ENCODE results near the gene AP5Z1.

DNA sequence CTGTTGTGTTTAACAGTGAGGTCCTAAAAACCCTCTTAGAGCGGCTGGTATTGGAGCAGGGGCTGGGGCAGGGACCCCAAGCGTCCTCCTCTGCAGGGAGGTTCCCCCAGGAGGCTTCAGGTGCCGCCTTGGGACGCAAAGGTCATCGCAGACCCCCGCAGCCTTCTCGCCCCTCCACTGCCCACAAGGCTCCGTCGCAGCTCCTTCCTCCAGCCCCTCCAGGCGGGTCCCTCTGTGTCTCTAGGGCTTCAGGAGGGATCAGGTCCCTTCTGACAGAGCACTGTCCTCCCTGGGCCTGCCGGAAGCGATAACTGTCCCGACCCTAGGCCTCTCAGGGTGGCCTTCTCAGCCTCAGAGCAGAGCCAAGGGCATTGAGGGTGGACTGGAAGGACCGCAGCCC is 26.1 kb upstream of the AP5Z1 start:
- TF ChIP-seq POLR2A (IDR thresholded peaks at IDR 0.05; ENCODE audit: low read length): no peak
- TF ChIP-seq, protein P1, sequence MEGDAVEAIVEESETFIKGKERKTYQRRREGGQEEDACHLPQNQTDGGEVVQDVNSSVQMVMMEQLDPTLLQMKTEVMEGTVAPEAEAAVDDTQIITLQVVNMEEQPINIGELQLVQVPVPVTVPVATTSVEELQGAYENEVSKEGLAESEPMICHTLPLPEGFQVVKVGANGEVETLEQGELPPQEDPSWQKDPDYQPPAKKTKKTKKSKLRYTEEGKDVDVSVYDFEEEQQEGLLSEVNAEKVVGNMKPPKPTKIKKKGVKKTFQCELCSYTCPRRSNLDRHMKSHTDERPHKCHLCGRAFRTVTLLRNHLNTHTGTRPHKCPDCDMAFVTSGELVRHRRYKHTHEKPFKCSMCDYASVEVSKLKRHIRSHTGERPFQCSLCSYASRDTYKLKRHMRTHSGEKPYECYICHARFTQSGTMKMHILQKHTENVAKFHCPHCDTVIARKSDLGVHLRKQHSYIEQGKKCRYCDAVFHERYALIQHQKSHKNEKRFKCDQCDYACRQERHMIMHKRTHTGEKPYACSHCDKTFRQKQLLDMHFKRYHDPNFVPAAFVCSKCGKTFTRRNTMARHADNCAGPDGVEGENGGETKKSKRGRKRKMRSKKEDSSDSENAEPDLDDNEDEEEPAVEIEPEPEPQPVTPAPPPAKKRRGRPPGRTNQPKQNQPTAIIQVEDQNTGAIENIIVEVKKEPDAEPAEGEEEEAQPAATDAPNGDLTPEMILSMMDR (IDR thresholded peaks at IDR 0.05): no peak
- TF ChIP-seq MYC (IDR thresholded peaks at IDR 0.05; ENCODE audit: borderline replicate concordance, low read length): no peak
- no peak for TF ChIP-seq BCL3 (IDR thresholded peaks at IDR 0.05)
- TF ChIP-seq JUN (IDR thresholded peaks at IDR 0.05): no peak
- no peak for TF ChIP-seq HDAC2 (IDR thresholded peaks at IDR 0.05)
- no peak for TF ChIP-seq RAD21 (conservative IDR thresholded peaks at IDR 0.05 in 1 of 2, IDR thresholded peaks at IDR 0.05 in 1 of 2)
